OCI-LY1 (cell line): ENCODE results near the gene PTPRF.

Experiments
- H2AFZ ChIP-seq: fragments of 200-600 bp; sonication (generic), shearing (Covaris generic); 2 replicates; pipeline ENCODE4 v1.6.0; 2014; ENCODE audit warnings: antibody characterized with exemption, mild to moderate bottlenecking, low read length
- H3F3A ChIP-seq: fragments of 200-600 bp; sonication (generic), shearing (Covaris generic); 2 replicates; pipeline ENCODE4 v1.6.0; 2014; ENCODE audit warnings: mild to moderate bottlenecking, antibody characterized with exemption, low read length, moderate library complexity; ENCODE audit not compliant: insufficient read depth
- H3K27ac ChIP-seq: fragments of 200-600 bp; sonication (generic); 2 replicates; pipeline ENCODE4 v1.5.1; 2014; ENCODE audit warnings: low read length, mixed run types, mild to moderate bottlenecking, low read depth; ENCODE audit not compliant: poor library complexity, severe bottlenecking
- H3K27me3 ChIP-seq: fragments of 200-600 bp; sonication (generic); 2 replicates; pipeline ENCODE4 v1.6.0; 2014; ENCODE audit warnings: antibody characterized with exemption, mild to moderate bottlenecking, low read length, moderate library complexity; ENCODE audit not compliant: insufficient read depth
- H3K36me3 ChIP-seq: fragments of 200-600 bp; sonication (generic); 2 replicates; pipeline ENCODE4 v1.6.1; 2014; ENCODE audit warnings: mild to moderate bottlenecking, antibody characterized with exemption, low read length, moderate library complexity, mixed read lengths; ENCODE audit not compliant: insufficient read depth
- H3K4me1 ChIP-seq: fragments of 200-600 bp; sonication (generic); 2 replicates; pipeline ENCODE4 v1.5.1; 2014; ENCODE audit warnings: mild to moderate bottlenecking, low read length, moderate library complexity; ENCODE audit not compliant: insufficient read depth, severe bottlenecking
- H3K4me2 ChIP-seq: fragments of 200-600 bp; sonication (generic), shearing (Covaris generic); 2 replicates; pipeline ENCODE4 v1.6.1; 2014; ENCODE audit warnings: low read length
- H3K4me3 ChIP-seq: fragments of 200-600 bp; sonication (generic); 2 replicates; pipeline ENCODE4 v1.5.1; 2014; ENCODE audit warnings: low read length, low read depth, mild to moderate bottlenecking, mixed read lengths; ENCODE audit not compliant: poor library complexity, severe bottlenecking
- H3K79me2 ChIP-seq: fragments of 200-600 bp; shearing (Covaris generic); 2 replicates; pipeline ENCODE4 v1.6.1; 2016; ENCODE audit warnings: mixed run types, low read length, mixed read lengths; ENCODE audit not compliant: insufficient read depth
- H3K9ac ChIP-seq: fragments of 200-600 bp; sonication (generic), shearing (Covaris generic); 2 replicates; pipeline ENCODE4 v1.6.1; 2014; ENCODE audit warnings: mild to moderate bottlenecking, low read length, mixed read lengths
- H3K9me2 ChIP-seq: fragments of 200-600 bp; sonication (generic), shearing (Covaris generic); 2 replicates; pipeline ENCODE4 v1.6.1; 2014; ENCODE audit warnings: low read depth, mild to moderate bottlenecking, low read length, mixed read lengths
- H3K9me3 ChIP-seq: fragments of 200-600 bp; shearing (Covaris generic); 2 replicates; pipeline ENCODE4 v1.6.1; 2014; ENCODE audit warnings: low read length, mixed read lengths
- H4K20me1 ChIP-seq: fragments of 200-600 bp; sonication (generic), shearing (Covaris generic); 2 replicates; pipeline ENCODE4 v1.6.0; 2016; ENCODE audit warnings: mild to moderate bottlenecking, low read length; ENCODE audit not compliant: insufficient read depth
- CTCF ChIP-seq: fragments of 200-600 bp; sonication (generic), shearing (Covaris generic); IDR thresholded peaks from 2 replicates; pipeline ENCODE4 v1.5.1; 2017; ENCODE audit warnings: mild to moderate bottlenecking, antibody characterized with exemption, low read length, moderate library complexity, mixed read lengths
- EZH2 ChIP-seq: fragments of 200-600 bp; sonication (generic), shearing (Covaris generic); IDR thresholded peaks from 2 replicates; pipeline ENCODE4 v1.8.0; 2017; ENCODE audit warnings: borderline replicate concordance, mixed run types, mild to moderate bottlenecking, antibody characterized with exemption, low read length, moderate library complexity, mixed read lengths

PTPRF gene

GRCh38 chr1:43529206-43529731 lies 1.4 kb upstream of the PTPRF start:
- Histone ChIP-seq H3K27me3 (peaks cover 5% of the 10 kb centered on the region; the same call in 1 of the 2 replicates), H3K4me1 (peaks cover 8% of the 10 kb centered on the region), H2AFZ (no peak overlapping the region), H4K20me1 (no peaks in the 10 kb centered on the region), H3K27ac (no peak overlapping the region), H3K36me3 (no peaks in the 10 kb centered on the region), H3K4me2 (no peak overlapping the region), H3K9me3 (no peaks in the 10 kb centered on the region), H3F3A (no peaks in the 10 kb centered on the region), H3K79me2 (no peaks in the 10 kb centered on the region), H3K4me3 (no peak overlapping the region), H3K9me2 (no peaks in the 10 kb centered on the region), H3K9ac (no peak overlapping the region)
- peak; percentile 95 for TF ChIP-seq CTCF
- no peak for TF ChIP-seq EZH2

GRCh38 chr1:43531107-43531905 lies 623 bp downstream of the PTPRF start:
- no peak overlapping the region for H3K27ac ChIP-seq
- H3K4me2 ChIP-seq, result peak overlapping the region; percentile 56
- TF ChIP-seq CTCF (no peak), EZH2 (no peak)
- peak overlapping the region; percentile 41; the same call in 1 of the 2 replicates for H3K9ac ChIP-seq
- H3F3A ChIP-seq, result no peaks in the 10 kb centered on the region
- no peaks in the 10 kb centered on the region for H3K79me2 ChIP-seq
- no peak overlapping the region for H2AFZ ChIP-seq
- H4K20me1 ChIP-seq, result no peaks in the 10 kb centered on the region
- no peaks in the 10 kb centered on the region for H3K9me2 ChIP-seq
- H3K36me3 ChIP-seq, result no peaks in the 10 kb centered on the region
- peak overlapping the region; percentile 48 for H3K4me3 ChIP-seq
- no peaks in the 10 kb centered on the region for H3K9me3 ChIP-seq
- H3K4me1 ChIP-seq, result peaks cover 8% of the 10 kb centered on the region
- H3K27me3 ChIP-seq, result peaks cover 5% of the 10 kb centered on the region; the same call in 1 of the 2 replicates

- Histone ChIP-seq H3K4me3 (peak overlapping the region; percentile 48), H3K9ac (peak overlapping the region; percentile 5; the same call in 1 of the 2 replicates), H2AFZ (no peak overlapping the region), H3F3A (no peaks in the 10 kb centered on the region), H3K79me2 (no peaks in the 10 kb centered on the region), H3K27ac (no peak overlapping the region), H3K9me3 (no peaks in the 10 kb centered on the region), H3K9me2 (no peaks in the 10 kb centered on the region), H3K4me2 (peak overlapping the region; percentile 56), H3K27me3 (peaks cover 5% of the 10 kb centered on the region; the same call in 1 of the 2 replicates), H4K20me1 (no peaks in the 10 kb centered on the region), H3K36me3 (no peaks in the 10 kb centered on the region), H3K4me1 (peaks cover 8% of the 10 kb centered on the region)
- TF ChIP-seq EZH2, result no peak
- TF ChIP-seq CTCF, result no peak
Measured at GRCh38 chr1:43531906-43532584, 1.4 kb downstream of the PTPRF start.
